Naive thymus-derived CD8-positive, alpha-beta T cell (primary cell): ENCODE data around the gene PPARG. TPM values are rescaled to one million over a fixed set of nuclear protein-coding genes. Genes with fewer than 3 reads are reported as not detected.

Experiments
- ATAC-seq, 2 donors: fragments of 150-1000 bp; cut with Tn5 transposase in 1 of 2; sonication (Bioruptor Pico), chemical (Tn5 transposase) in 1 of 2; 1 replicate in 1 of 2; 2 replicates in 1 of 2; pipeline ENCODE4 v1.10.0; 2021; ENCODE audit warnings: mild to moderate bottlenecking in 2 of 2, moderate library complexity in 2 of 2
- POLR2A ChIA-PET: fragments of 350-600 bp; sonication (Branson Sonifier 250); formaldehyde crosslinking; loops from one replicate; lab custom pipeline; 2021; ENCODE audit warnings: antibody characterized with exemption; lab: Charles Lee
- DNase-seq, 10 donors: peaks; one replicate each; pipeline versions ENCODE4 v3.0.0 to v3.0.0-alpha.2; 2020 to 2022
- H3K27ac Mint-ChIP-seq, 10 donors: one replicate each; pipeline ENCODE4 v1.8.0; 2020 to 2022; ENCODE audit warnings: mild to moderate bottlenecking in 10 of 10, mixed read lengths in 10 of 10, moderate library complexity in 4 of 10, inconsistent platforms in 1 of 10
- H3K27me3 Mint-ChIP-seq, 5 donors: one replicate each; pipeline ENCODE4 v1.8.0; 2021 to 2022; ENCODE audit warnings: mixed read lengths in 5 of 5
- H3K36me3 Mint-ChIP-seq, 3 donors: one replicate each; pipeline ENCODE4 v1.8.0; 2020 to 2022; ENCODE audit warnings: mixed read lengths in 3 of 3, mild to moderate bottlenecking in 2 of 3, inconsistent platforms in 1 of 3
- H3K4me1 Mint-ChIP-seq, 4 donors: one replicate each; pipeline ENCODE4 v1.8.0; 2021 to 2022; ENCODE audit warnings: mixed read lengths in 4 of 4
- H3K4me3 Mint-ChIP-seq, 10 donors: one replicate each; pipeline ENCODE4 v1.8.0; 2020 to 2022; ENCODE audit warnings: mild to moderate bottlenecking in 10 of 10, mixed read lengths in 10 of 10, moderate library complexity in 6 of 10, inconsistent platforms in 1 of 10
- H3K9me3 Mint-ChIP-seq, 9 donors: one replicate each; pipeline ENCODE4 v1.8.0; 2020 to 2022; ENCODE audit warnings: mixed read lengths in 9 of 9, mild to moderate bottlenecking in 3 of 9, inconsistent platforms in 1 of 9, moderate library complexity in 1 of 9
- polyA plus RNA-seq, 3 donors: library from polyadenylated mRNA; unstranded; fragments of 300-500 nt; fragmentation: Illumina TruSeq; gene quantifications; one replicate each; pipeline ENCODE4 v1.2.3, GENCODE V29; 2021
- total RNA-seq, 8 experiments: library from RNA in 2 of 8; stranded (reverse) in 2 of 8; gene quantifications; one replicate each; pipeline ENCODE4 v1.2.3 and lab custom pipeline; 2021 to 2026

PPARG gene
- total and polyA plus RNA-seq, 5 experiments from 2014 or later, result not detected

DNA sequence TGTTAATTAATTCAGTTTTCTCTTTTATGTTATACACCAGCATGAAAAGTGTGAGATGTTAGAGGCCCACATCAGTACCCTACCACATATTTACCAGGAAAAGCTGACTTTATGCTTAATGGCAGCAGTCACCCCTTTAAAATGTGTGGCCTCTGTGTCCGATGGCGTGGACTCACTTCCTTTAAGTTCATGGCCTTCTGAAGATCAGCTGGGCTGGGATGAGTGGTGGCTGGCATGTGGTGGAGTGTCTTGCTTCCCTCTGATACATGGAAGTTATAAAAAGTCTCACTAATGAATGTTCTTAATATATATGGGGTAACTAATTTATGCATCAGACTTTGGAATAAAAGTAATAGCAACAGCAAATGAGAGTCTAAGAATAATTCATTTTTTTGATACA lies 32.1 kb downstream of the PPARG start:
- H3K9me3 Mint-ChIP-seq, result no peaks in the 10 kb centered on the region
- peaks cover 0 to 1% (median 0%) of the 10 kb centered on the region in 4 donors for H3K4me1 Mint-ChIP-seq
- H3K36me3 Mint-ChIP-seq, result peaks cover 0 to 1% (median 0%) of the 10 kb centered on the region in 3 donors
- ATAC-seq (no peak), DNase-seq (no peak)
- H3K27me3 Mint-ChIP-seq, result peaks cover 6 to 22% (median 11%) of the 10 kb centered on the region in 5 donors
- H3K27ac Mint-ChIP-seq, result no peak overlapping the region
- POLR2A ChIA-PET, result no interaction called here
- H3K4me3 Mint-ChIP-seq, result no peak overlapping the region

DNA sequence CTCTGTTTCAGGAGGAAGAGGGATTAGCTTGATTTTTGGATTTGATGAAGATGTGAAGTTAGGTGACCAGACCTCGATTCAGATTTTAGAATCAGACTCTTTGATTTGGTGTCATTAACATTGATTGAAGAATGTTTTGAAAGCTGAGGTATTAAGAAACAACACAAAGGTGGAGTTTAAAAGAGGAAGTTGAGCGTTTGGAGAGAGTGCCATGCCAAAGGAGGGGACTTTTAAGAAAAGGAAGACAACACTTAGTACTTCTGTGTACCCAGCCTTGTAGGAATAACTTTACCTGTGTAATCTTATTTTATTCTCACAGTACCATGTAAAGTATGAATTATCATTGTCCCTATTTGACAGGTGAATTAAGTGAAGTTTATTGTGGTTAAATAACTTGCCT lies 34.4 kb downstream of the PPARG start:
- POLR2A ChIA-PET, result no interaction called here
- Mint-ChIP-seq H3K9me3 (no peaks in the 10 kb centered on the region), H3K4me3 (no peak overlapping the region), H3K4me1 (peaks cover 0 to 1% (median 0%) of the 10 kb centered on the region in 4 donors), H3K27me3 (peaks cover 7 to 25% (median 13%) of the 10 kb centered on the region in 5 donors), H3K27ac (no peak overlapping the region), H3K36me3 (peaks cover 0 to 1% (median 0%) of the 10 kb centered on the region in 3 donors)
- ATAC-seq (no peak), DNase-seq (no peak)

DNA sequence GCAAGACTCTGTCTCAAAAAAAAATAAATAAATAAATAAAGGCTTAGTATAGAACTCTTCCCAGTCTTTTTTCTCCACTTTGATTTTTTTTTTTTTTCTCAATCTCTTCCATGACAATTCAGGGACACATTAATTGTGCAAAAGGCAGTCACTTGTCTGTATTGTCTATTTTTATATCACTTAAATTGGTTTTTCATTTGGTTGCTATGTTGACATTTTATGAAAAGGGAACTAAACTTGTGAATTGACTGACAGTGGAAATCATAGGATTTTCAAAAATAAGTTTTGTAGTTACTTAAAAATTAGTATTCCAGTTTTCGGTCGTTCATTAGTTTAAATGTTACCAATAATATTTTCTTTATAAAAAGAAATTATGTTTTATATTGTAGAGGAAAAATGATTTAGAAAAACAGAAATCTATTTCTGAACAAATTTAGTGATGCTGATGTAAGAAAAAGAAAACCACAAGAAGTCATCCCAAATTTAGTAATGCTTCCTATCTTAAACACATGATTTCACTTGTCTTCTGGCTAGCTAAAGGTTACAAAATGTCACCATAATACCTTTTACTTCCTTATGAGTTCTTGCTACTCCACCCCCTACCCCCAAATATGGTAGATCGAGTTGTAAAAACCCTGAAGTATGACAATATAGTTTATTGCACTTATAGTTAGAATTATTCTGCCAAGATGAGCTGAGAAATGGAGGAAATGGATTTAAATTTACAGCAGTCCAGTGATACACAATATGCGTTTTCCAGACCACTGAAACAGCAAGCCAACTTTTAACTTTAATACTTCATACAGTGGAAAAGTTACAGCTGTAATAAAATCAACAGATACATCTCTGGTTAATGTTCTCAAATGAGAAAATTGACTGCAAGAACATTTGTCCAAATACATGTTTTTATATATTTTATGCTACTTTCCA lies 37.0 kb downstream of the PPARG start:
- H3K36me3 Mint-ChIP-seq, result peaks cover 0 to 1% (median 0%) of the 10 kb centered on the region in 3 donors
- H3K27me3 Mint-ChIP-seq, result peaks cover 8 to 25% (median 13%) of the 10 kb centered on the region in 5 donors
- ATAC-seq, result no peak
- H3K27ac Mint-ChIP-seq, result no peak overlapping the region
- peaks cover 0 to 1% (median 0%) of the 10 kb centered on the region in 4 donors for H3K4me1 Mint-ChIP-seq
- no peak for DNase-seq
- POLR2A ChIA-PET, result no interaction called here
- no peaks in the 10 kb centered on the region for H3K9me3 Mint-ChIP-seq
- no peak overlapping the region for H3K4me3 Mint-ChIP-seq

DNA sequence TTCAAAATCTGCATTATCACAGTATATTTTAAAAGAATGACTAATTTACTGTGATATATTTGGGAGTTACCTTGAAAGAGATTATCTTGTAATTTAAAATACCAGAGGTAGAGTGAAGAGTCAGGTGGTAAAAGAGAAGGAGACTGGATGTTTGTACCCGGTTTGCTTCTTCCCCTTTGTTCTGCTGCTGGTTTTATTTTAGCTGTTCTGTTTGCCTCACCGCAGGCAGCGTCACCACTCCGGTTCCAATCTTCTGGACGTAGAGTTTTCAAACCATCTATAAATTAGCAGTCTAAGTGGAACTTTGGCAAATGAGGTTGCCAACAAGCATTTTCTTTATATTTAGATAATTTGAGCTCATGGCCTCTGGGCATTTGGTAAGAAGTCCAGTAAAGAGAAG lies 38.2 kb downstream of the PPARG start:
- ATAC-seq, result no peak
- Mint-ChIP-seq H3K27ac (no peak overlapping the region), H3K9me3 (no peaks in the 10 kb centered on the region), H3K4me3 (no peak overlapping the region), H3K36me3 (peaks cover 0 to 1% (median 0%) of the 10 kb centered on the region in 3 donors), H3K27me3 (peaks cover 8 to 22% (median 13%) of the 10 kb centered on the region in 5 donors), H3K4me1 (peaks cover 0 to 1% (median 0%) of the 10 kb centered on the region in 4 donors)
- no peak for DNase-seq
- POLR2A ChIA-PET, result no interaction called here

DNA sequence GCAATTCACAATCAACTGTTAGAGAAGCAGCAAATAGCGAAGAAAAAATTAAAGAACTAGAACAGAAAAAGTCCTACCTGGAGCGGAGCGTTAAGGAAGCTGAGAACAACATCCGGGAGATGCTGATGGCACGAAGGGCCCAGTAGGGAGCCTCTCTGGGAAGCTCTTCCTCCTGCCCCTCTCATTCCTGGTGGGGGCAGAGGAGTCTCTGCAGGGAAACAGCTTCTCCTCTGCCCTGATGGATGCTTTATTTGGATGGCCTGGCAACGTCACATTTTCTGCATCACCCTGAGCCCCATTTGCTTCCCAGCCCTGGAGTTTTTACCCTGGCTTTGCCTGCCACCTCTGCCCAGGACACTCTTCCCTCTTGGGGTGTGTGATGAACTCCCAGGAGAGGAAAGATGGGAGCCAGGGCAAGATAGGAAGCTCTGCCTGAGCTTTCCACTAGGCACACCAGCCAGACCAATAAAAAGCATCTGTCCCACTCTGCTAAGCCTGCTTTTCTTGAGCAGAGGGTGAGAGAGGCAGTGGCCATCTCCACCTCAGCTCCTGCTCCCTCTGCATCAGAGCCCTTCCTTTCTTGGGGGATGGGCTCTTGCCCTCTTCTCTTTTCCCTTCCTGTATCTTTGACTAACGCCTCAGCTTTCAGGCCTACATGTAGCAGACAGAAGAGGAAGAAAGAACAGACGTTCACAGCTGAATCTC lies 39.4 kb downstream of the PPARG start:
- ATAC-seq, result no peak

DNA sequence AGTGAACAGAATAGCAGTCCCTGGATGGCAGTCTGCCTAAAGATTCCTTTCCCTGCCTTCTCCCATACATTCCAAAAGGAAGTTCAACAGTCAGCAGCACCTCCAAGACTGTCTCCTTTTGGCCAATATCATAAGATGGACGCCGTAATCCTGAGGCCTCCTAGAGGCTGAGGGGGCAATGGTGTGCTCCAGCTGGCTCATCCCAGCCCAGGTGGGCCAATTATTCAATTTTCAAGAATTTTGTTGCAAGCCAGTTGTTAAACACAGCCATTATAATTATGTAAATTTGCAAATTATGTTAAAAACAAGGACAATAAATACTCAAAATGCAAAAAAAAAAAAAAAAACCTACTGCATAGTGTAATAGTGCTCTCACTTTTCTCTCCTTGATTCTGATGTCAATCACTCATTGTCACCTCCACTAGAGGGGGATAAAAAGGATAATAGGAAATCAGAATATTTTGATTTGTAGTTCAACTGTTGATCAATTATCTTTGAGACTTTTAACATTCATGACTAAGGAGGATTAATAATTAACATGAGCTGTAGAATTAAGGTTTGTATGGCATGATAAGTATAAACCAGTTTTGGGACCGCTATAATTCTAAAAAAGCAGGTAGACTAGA lies 40.1 kb downstream of the PPARG start:
- POLR2A ChIA-PET, result no interaction called here
- Mint-ChIP-seq H3K27ac (no peak overlapping the region), H3K4me1 (peaks cover 0 to 1% (median 0%) of the 10 kb centered on the region in 4 donors), H3K9me3 (no peaks in the 10 kb centered on the region), H3K4me3 (no peak overlapping the region), H3K36me3 (no peaks in the 10 kb centered on the region), H3K27me3 (peaks cover under 1 to 7% (median 3%) of the 10 kb centered on the region in 5 donors)
- DNase-seq, result no peak
- no peak for ATAC-seq

More for the DNA sequence above, 39.4 kb downstream of the PPARG start:
- Mint-ChIP-seq H3K27ac (no peak overlapping the region), H3K4me3 (no peak overlapping the region), H3K4me1 (peaks cover 0 to 1% (median 0%) of the 10 kb centered on the region in 4 donors), H3K27me3 (peaks cover 3 to 12% (median 7%) of the 10 kb centered on the region in 5 donors), H3K9me3 (no peaks in the 10 kb centered on the region), H3K36me3 (no peaks in the 10 kb centered on the region)
- DNase-seq, result no peak
- POLR2A ChIA-PET, result no interaction called here

DNA sequence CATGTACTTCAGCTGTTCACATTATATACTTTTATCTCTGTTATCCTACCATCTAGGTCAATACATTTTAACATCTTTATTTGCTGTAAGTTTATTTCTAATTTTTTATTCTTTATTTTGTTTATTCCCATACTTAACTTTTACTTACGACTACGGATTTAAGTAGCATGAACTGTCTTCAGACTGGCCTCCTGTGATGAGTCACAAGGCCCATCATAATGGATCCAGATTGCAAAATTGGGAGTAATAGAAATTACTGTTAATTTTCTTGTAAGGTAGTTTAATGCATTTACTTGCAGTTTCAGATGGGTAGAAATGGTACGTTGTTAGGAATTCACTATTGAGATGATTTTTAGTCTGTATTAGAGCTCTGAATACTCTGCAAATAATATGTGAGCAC lies 45.9 kb downstream of the PPARG start:
- Mint-ChIP-seq H3K27me3 (peaks cover 0 to 2% (median 0%) of the 10 kb centered on the region in 5 donors), H3K4me1 (peaks cover 7 to 15% (median 14%) of the 10 kb centered on the region in 4 donors), H3K4me3 (no peak overlapping the region), H3K27ac (no peak overlapping the region), H3K9me3 (no peaks in the 10 kb centered on the region), H3K36me3 (no peaks in the 10 kb centered on the region)
- no peak for DNase-seq
- no peak for ATAC-seq
- POLR2A ChIA-PET, result no interaction called here

DNA sequence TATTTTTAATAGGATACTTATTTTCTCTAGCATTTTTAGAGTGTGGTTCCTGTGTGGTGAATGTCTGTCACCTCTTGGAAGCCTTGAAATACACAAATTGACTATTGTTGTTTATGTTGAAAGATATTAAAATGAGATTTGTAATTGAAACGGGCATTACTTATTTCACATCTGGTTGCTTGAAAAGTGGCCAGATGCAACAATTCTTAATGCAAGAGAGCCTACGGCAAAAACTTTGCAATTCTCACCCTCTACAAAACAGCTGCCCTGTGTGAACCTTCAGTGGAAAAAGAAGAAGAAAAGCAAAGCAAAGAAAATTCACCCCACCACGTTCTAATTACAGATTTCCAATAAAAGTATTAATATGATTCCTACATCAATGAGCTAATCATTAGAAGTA lies 46.6 kb downstream of the PPARG start:
- Mint-ChIP-seq H3K27ac (no peak overlapping the region), H3K9me3 (no peaks in the 10 kb centered on the region), H3K4me3 (no peak overlapping the region), H3K36me3 (no peaks in the 10 kb centered on the region), H3K27me3 (peaks cover 0 to 2% (median 0%) of the 10 kb centered on the region in 5 donors), H3K4me1 (peaks cover 7 to 15% (median 14%) of the 10 kb centered on the region in 4 donors)
- POLR2A ChIA-PET, result no interaction called here
- DNase-seq (no peak), ATAC-seq (no peak)

DNA sequence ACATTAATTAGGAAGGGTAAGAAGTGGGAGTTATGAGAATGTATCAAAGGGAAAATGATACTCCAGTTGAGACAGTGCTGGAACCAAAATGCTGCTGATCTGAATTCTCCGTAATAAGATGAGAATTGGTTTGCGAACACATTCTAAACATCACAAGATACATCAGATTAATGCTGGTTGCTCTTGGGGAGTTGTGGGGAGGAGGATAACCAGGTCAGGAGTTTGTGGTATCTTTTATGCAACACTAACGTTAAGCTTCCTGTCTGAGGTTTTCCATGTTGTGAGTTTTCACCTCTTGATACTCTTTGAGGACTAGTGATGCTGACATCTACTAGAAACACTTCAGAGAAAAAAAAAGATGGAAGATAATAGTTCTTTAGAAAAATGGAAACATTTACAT lies 47.2 kb downstream of the PPARG start:
- peaks cover 0 to 2% (median 0%) of the 10 kb centered on the region in 5 donors for H3K27me3 Mint-ChIP-seq
- peak; percentile 76 to 95 for ATAC-seq
- no peaks in the 10 kb centered on the region for H3K36me3 Mint-ChIP-seq
- POLR2A ChIA-PET, result no interaction called here
- peaks cover 7 to 15% (median 14%) of the 10 kb centered on the region in 4 donors for H3K4me1 Mint-ChIP-seq
- peak in 4 of 10 donors; percentile 12 to 52 (median 24) for DNase-seq
- H3K9me3 Mint-ChIP-seq, result no peaks in the 10 kb centered on the region
- H3K27ac Mint-ChIP-seq, result peak overlapping the region in 4 of 10 donors; percentile 25 to 66 (median 51)
- peak overlapping the region in 4 of 10 donors; percentile 4 to 48 (median 26) for H3K4me3 Mint-ChIP-seq

DNA sequence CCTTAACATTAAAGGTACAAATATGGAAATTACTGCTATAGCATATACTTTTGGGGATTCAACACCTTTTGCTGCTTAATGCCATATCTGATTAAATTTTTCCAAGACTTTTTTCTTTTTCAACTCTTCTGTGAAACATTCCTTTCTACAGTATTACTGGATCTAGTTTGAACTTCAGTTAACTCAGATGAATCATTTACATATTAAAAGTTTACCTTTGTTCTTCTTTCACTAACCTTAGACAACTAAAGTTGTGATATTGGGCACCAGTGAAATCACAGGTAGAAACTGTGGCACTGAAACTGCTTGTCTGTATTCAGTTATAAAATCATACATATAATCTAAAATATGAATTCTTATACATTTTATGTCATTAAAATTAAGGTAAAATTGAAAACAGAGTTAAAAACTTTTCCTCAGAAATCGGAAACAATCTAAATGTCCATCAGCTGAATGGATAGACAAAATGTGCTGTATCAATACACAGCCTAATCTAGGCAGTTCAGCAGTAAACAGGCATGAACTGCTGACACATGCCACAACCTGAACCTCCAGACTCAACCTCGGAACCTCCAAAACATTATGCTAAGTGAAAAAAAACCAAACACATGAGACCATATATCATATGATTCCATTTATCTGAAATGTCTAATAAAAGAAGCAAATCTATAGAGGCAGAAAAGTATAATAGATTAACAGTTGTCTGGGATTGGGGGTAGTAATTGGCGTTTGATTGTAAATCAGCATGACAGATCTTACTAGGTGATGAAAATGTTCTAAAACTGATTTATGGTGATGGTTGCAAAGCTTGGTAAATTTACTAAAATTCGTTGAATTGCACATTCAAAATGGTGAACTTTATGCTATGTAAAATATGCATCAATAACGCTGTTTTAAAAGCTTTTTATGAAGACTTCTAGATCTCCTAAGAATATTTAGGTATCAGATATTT lies 50.0 kb downstream of the PPARG start:
- DNase-seq, result no peak
- POLR2A ChIA-PET, result interaction anchor here (0.6 kb wide), 1 partner anchor 64 kb away, joined by 5 read pairs; no protein-coding TSS in a partner anchor
- H3K27ac Mint-ChIP-seq, result no peak overlapping the region
- no peak overlapping the region for H3K4me3 Mint-ChIP-seq
- peaks cover 0 to 4% (median 2%) of the 10 kb centered on the region in 5 donors for H3K27me3 Mint-ChIP-seq
- peaks cover 10 to 15% (median 14%) of the 10 kb centered on the region in 4 donors for H3K4me1 Mint-ChIP-seq
- H3K9me3 Mint-ChIP-seq, result no peaks in the 10 kb centered on the region
- no peaks in the 10 kb centered on the region for H3K36me3 Mint-ChIP-seq
- ATAC-seq, result no peak

DNA sequence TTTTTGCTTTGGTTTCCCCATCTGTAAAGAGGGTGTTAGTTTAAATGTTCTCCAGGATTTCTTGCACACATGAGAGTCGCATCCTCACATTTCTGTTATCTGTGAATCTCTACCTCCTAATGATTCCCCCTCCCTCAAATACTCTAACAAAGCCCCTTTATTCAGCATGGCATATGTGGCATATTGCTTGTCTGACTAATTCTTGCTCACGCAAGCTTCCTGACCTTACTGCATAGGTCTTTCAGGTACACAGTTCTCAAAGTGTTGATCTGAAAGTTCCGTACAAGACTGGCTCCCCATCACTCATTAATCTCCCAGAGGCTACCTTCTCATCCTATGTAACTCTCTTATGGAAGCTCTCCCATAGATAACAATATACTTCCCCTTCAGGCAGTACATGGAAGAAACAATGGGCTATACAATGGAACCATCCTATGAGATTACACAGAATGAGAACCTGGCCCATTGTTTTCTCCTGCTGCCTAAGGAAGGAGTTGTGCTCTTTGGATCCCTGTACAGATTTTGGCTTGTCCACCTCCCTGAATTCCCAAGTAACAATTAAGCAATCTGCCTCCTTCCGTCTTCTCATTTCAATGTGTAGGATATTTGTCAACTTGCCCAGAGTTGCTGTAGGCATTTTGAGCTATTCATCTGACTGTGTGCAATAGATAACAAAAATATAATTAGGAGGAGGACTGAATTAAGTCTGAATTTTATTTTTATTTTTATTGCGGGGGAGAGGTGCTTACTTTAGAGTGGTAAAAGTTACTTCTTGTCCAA lies 51.0 kb downstream of the PPARG start:
- peaks cover 10 to 15% (median 14%) of the 10 kb centered on the region in 4 donors for H3K4me1 Mint-ChIP-seq
- ATAC-seq, result no peak
- POLR2A ChIA-PET, result interaction anchor here (0.6 kb wide), 1 partner anchor 63 kb away, joined by 5 read pairs; no protein-coding TSS in a partner anchor
- H3K4me3 Mint-ChIP-seq, result no peak overlapping the region
- no peak overlapping the region for H3K27ac Mint-ChIP-seq
- H3K27me3 Mint-ChIP-seq, result peaks cover 0 to 4% (median 2%) of the 10 kb centered on the region in 5 donors
- DNase-seq, result no peak
- no peaks in the 10 kb centered on the region for H3K9me3 Mint-ChIP-seq
- H3K36me3 Mint-ChIP-seq, result no peaks in the 10 kb centered on the region
